Testis (tissue), 3 donors: Measurements from ENCODE around the gene PPP1R37. TPM values are rescaled to one million over a fixed set of nuclear protein-coding genes. Genes with fewer than 3 reads are reported as not detected.

Source experiments
- DNase-seq: peaks from one replicate; pipeline ENCODE4 v3.0.0-alpha.2; 2019
- H3K27ac ChIP-seq, 2 donors: fragments of 200-600 bp; sonication (generic); one replicate each; pipeline ENCODE4 v1.5.1; 2019
- H3K27me3 ChIP-seq: fragments of 200-600 bp; sonication (generic); one replicate; pipeline ENCODE4 v1.5.1; 2019
- H3K36me3 ChIP-seq: fragments of 200-600 bp; sonication (generic); one replicate; pipeline ENCODE4 v1.5.1; 2017; ENCODE audit warnings: low read depth; ENCODE audit errors: missing control alignments
- H3K4me1 ChIP-seq: fragments of 200-600 bp; sonication (generic); one replicate; pipeline ENCODE4 v1.5.1; 2019
- H3K4me3 ChIP-seq, 2 donors: fragments of 200-600 bp; sonication (generic); one replicate each; pipeline ENCODE4 v1.5.1; 2017 to 2019
- H3K9me3 ChIP-seq: fragments of 200-600 bp; sonication (generic); one replicate; pipeline ENCODE4 v1.5.1; 2017
- CTCF ChIP-seq, 3 experiments: fragments of 450-650 bp in 2 of 3; fragments of 200-600 bp in 1 of 3; sonication (generic) in 1 of 3; IDR thresholded peaks; one replicate each; pipeline ENCODE4 v1.5.1; 2016 to 2019; ENCODE audit warnings: antibody characterized with exemption in 3 of 3, mild to moderate bottlenecking in 2 of 3, moderate library complexity in 1 of 3
- POLR2A ChIP-seq: fragments of 450-650 bp; IDR thresholded peaks from one replicate; pipeline ENCODE4 v1.6.1; 2017; ENCODE audit warnings: antibody characterized with exemption, mild to moderate bottlenecking, moderate library complexity
- WGBS, 2 donors: methylation state at CpG; one replicate each; pipeline ENCODE4 v1.1.5; 2018; 5-methylcytosine and 5-hydroxymethylcytosine counted together
- intact Hi-C: fragments of 100-400 bp; cut with DNase I; formaldehyde crosslinking; loops from one replicate; pipeline ENCODE4 v1.15.1; 2023; ENCODE audit warnings: low total_unique reads
- polyA plus RNA-seq: library from polyadenylated mRNA; stranded (reverse); fragments of 350-450 nt; fragmentation: Illumina TruSeq; extraction: RNeasy Lipid Tissue Mini Kit (QIAGEN cat#74804); gene quantifications from one replicate; pipeline ENCODE4 v1.2.3, GENCODE V29; 2014; ENCODE audit warnings: low read depth, low replicate concordance; ENCODE audit not compliant: insufficient read depth
- total RNA-seq, 2 donors: library from RNA; depleted of rRNA; stranded (reverse); fragments of >200 nt; gene quantifications; one replicate each; pipeline ENCODE4 v1.2.3, GENCODE V29; 2016

PPP1R37 gene
- total and polyA plus RNA-seq, 3 donors from 2014 or later = 28.5 to 83.0 (median 82.5) TPM

GRCh38 chr19:45096700-45097099 is 3.7 kb downstream of the PPP1R37 start:
- no peaks in the 10 kb centered on the region for H3K9me3 ChIP-seq
- no peak for TF ChIP-seq POLR2A
- no peak for TF ChIP-seq CTCF (IDR thresholded peaks at IDR 0.05)
- no peaks in the 10 kb centered on the region for H3K27me3 ChIP-seq
- H3K4me3 ChIP-seq = no peak overlapping the region
- DNase-seq = no peak
- H3K27ac ChIP-seq = no peak overlapping the region
- WGBS, 2 donors = 85 to 86% methylated on average over 7 of the region's 7 CpGs
- peaks cover 74% of the 10 kb centered on the region for H3K4me1 ChIP-seq
- H3K36me3 ChIP-seq = no peaks in the 10 kb centered on the region
- intact Hi-C loops = no loop called here

GRCh38 chr19:45097450-45097775 is 4.4 kb downstream of the PPP1R37 start:
- DNase-seq = no peak
- intact Hi-C loops = no loop called here
- H3K36me3 ChIP-seq = no peaks in the 10 kb centered on the region
- H3K9me3 ChIP-seq = no peaks in the 10 kb centered on the region
- 83 to 90% methylated on average over 3 to 7 of the region's 7 CpGs for WGBS, 2 donors
- TF ChIP-seq POLR2A (no peak), CTCF (IDR thresholded peaks at IDR 0.05) (no peak)
- no peak overlapping the region for H3K4me3 ChIP-seq
- no peak overlapping the region for H3K27ac ChIP-seq
- H3K27me3 ChIP-seq = no peaks in the 10 kb centered on the region
- peaks cover 81% of the 10 kb centered on the region for H3K4me1 ChIP-seq

GRCh38 chr19:45097776-45098520 is 5.0 kb downstream of the PPP1R37 start:
- Histone ChIP-seq H3K4me3 (no peak overlapping the region), H3K27ac (peak overlapping the region in 1 of 2 donors; percentile 56), H3K27me3 (no peaks in the 10 kb centered on the region), H3K9me3 (no peaks in the 10 kb centered on the region), H3K4me1 (peaks cover 84% of the 10 kb centered on the region), H3K36me3 (no peaks in the 10 kb centered on the region)
- 62 to 66% methylated on average over 6 to 16 of the region's 16 CpGs for WGBS, 2 donors
- peak; percentile 82 for DNase-seq
- intact Hi-C loops = no loop called here
- TF ChIP-seq POLR2A (no peak), CTCF (IDR thresholded peaks at IDR 0.05) (no peak)

- no peaks in the 10 kb centered on the region for H3K9me3 ChIP-seq
- peaks cover 88% of the 10 kb centered on the region for H3K4me1 ChIP-seq
- 38 to 46% methylated on average over 14 to 15 of the region's 15 CpGs for WGBS, 2 donors
- no peak for TF ChIP-seq CTCF (IDR thresholded peaks at IDR 0.05)
- no peak for TF ChIP-seq POLR2A
- DNase-seq = peak; percentile 72
- H3K27me3 ChIP-seq = no peaks in the 10 kb centered on the region
- no peaks in the 10 kb centered on the region for H3K36me3 ChIP-seq
- no peak overlapping the region for H3K4me3 ChIP-seq
- H3K27ac ChIP-seq = peak overlapping the region in 1 of 2 donors; percentile 53
- intact Hi-C loops = no loop called here
Observed at GRCh38 chr19:45098521-45099466, 5.8 kb downstream of the PPP1R37 start.
